Inflammatory macrophage treated with lipopolysaccharide for 4 hours (primary cell): Measurements from ENCODE around the gene SETD1B.
"Not testable (repeated sequence)": the region's sequence is repeated elsewhere in the genome, so short reads cannot be mapped to it uniquely, and the experiment has no call there.

Source experiments
- DNase-seq: peaks from one replicate; pipeline ENCODE4 v3.0.0-alpha.2; 2020

The SETD1B gene

DNA sequence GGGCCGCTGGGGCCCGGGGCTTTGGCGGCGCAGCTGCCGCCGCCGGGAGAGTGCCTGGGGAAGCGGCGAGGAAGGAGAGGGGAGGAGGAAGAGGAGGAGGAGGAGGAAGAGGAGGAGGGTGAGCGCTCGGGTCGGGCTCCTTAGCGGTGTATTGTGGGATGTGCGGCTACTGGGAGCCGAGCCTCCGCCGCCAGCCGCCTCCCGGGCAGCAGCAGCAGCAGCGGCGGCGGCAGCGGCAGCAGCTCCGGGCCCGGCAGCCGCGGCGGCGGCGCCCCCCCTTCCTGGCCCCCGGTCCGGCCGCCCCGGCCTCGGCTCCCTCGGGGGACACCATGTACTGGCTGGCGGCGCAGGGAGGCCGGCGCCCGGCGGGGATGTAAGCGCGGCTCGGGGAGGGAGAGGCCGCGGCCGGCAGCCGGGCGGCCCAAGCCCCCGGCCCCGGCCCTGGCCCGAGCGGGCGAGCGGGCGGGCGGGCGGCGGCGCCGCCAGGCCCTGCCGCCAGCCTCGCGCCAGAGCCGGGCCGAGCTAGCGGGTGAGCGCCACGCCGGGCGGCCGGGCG, at the start of gene SETD1B:
Gene SETD1B (plus strand): TSS at position 149 of the 556 bp plus-strand sequence. CDS start 729 bp downstream, outside the sequence.
- DNase-seq: peak; percentile 58

- DNase-seq: no peak
Measured at GRCh38 chr12:121754836-121755235, 49.0 kb upstream of the SETD1B start.

GRCh38 chr12:121755591-121755990, 48.2 kb upstream of the SETD1B start:
- no peak for DNase-seq

DNA sequence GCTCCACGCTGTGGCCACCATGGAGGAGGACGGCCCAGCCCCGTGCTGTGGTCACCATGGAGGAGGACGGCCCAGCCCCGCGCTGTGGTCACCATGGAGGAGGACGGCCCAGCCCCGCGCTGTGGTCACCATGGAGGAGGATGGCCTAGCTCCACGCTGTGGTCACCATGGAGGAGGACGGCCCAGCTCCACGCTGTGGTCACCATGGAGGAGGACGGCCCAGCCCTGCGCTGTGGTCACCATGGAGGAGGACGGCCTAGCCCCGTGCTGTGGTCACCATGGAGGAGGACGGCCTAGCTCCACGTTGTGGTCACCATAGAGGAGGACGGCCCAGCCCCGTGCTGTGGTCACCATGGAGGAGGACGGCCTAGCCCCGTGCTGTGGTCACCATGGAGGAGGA, 45.3 kb upstream of the SETD1B start:
- DNase-seq: not testable (repeated sequence)

DNA sequence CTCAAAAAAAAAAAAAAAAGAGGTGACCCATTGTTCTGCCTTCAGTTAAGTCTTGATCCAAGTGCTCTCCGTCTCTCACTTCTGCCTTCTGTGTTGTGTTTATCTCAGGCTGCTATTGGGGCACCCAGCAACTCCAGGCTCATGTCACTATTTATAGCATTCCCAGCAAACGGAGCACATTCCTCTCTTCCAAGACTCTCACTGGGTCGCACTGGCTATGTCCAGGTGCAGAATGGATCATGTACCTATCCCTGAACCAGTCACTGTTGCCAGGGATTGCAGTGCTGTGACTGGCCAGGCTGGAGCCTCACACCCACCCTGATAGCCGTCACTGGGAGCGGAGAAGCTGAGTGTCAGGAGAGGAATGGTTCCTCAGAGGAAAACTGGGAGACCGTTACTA, 41.5 kb upstream of the SETD1B start:
- DNase-seq: no peak

DNA sequence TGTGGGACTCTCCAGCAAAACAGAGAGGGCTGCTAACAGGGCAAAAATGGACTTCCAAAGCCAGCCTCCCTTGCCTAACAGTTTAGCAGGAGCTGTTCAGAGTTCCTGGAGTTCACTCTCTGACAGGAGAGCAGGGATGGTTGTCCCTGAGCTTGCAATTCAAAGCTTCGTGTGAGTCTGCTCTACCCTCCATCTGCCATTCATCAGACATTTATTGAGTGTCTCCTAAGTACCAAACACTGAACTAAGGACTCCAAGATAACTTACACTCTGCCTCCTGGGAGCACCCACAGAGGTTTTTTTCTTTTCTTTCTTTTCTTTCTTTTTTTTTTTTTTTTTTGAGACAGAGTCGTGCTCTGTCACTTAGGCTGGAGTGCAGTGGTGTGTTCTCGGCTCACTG, 39.0 kb upstream of the SETD1B start:
- no peak for DNase-seq

DNA sequence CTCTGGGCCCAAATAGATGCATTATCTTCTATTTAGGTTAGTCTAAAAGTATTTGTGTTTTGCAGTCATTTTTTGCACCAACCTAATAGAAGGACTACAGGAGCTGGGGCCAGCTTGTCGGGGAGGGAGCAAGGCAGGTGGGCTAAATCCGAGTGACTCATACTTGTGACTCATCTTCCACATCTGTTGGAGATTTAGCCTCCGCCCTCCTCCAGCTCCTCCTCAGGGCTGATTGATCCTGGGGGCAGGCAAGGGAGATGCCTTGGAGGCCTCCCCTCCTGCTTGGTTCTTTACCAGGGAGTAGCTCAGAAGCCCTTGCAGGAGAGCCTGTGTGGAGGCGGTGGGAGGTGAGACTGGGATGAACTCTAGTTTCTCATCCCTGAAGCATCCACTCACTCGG, 38.2 kb upstream of the SETD1B start:
- DNase-seq: no peak

DNA sequence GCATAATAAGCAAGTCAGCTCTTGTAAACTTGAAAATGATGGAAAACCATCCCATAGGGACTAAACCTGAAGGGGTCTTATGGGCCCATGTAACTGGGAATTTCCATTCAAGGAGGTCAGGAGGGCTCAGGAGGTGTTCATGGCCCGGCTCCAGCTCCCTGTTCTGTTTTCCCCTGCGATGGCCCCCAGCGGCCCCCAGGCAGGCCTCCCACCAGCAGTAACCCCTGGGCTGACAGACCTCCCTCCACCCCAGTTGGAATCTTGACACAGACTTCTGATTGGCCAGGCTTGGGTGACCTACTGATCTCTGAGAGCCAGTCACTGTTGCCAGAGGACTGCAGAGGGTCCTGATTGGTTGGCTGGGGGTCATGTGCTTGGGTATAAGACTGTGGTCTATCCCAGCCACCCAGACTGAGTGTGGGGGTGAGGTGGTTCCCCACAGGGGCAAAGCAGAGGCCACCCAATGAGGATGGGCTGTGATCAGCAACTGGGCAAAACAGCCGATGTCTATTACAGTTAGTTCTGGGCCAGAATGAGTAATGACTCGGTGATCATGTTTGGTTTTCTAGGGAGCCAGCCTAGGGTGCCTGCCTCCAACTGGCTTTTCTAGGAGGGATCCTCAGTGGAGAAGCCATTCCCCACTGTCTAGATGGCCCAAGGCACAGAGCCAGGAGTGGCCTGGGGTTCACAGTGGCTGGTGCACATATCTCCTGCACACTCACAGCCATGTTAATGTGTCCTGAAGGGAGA, 37.3 kb upstream of the SETD1B start:
- no peak for DNase-seq

DNA sequence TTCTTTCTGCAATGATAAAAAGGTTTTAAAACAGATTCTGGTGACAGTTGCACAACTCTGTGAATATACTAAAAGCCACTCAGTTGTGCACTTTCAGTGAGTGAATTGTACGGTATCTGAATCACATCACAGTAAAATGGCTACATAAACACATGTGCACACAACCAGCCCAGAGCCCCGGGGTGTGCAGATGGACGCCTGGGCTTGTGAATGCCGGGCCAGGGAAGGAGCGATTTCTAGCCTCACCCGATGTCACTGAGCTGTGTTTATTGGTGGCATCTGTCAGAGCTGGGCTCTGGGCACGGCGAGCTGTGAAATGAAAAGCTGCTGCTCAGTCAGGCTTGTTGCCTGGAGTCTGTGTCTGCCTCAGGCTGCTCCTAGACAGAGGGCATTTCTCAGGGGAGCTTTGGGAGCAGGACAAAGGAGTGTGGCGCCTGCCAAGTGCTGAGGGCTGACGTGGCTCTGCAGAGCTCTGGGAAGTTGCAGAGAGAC, 36.2 kb upstream of the SETD1B start:
- no peak for DNase-seq

GRCh38 chr12:121769297-121769830, 34.4 kb upstream of the SETD1B start:
- no peak for DNase-seq

- no peak for DNase-seq
Measured at GRCh38 chr12:121769831-121770301, 33.9 kb upstream of the SETD1B start.

DNA sequence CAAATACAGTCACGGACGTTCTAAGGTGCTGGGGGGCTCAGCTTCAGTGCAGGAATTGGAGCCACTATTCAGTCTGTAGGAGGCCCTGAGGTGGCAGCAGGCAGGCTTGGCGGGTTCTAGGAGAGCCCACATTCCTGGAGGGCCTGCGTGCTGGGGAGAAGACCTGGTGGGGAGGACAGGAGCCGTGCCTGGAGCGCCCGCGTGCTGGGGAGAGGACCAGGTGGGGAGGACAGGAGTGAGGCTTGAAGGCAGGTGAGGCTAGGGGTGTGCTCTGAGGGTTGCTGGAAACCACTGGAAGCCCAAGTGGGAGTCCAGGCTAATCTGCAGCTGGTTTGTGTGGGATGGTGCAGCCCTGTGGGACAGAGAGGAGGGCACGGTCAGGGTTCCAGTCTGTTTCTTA, 33.4 kb upstream of the SETD1B start:
- DNase-seq: no peak

DNA sequence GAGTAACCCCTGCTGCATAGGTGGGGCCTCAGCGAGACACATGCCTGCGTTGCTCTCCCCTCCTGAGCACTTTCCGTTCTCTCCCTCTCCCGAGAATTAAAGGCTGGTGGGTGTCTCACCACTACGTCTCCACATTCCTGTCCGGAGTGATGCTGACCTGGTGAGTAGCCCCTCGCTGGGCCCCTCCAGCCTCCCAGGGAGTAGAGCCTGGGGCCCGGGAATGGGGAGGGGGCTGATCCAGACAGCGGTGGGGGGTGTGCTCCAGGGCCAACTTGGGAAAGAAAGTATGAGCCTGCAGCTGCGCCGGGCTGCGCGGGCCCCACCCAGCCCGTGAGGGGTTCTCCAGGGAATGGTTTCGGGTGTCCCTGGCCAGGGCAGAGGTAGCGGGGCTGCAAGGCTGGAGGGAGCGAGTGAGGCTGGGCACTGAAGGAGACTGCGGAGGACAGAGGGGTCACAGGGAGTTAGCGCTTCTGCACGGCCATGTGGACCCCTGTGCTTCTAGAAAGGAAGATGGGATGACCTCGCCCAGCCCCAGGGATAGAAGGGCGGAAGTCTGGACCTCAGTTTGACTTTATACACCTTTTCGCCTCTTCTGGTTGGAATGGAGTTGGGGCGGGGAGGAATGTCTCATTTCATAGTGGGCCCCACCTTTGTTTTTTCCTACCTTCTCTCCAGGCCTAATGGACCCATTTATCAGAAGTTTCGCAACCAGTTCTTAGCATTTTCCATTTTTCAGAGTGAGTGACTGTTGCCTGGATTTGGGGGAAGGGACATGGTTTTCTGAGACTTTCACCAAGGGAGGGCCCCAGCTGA, 32.8 kb upstream of the SETD1B start:
- no peak for DNase-seq

DNA sequence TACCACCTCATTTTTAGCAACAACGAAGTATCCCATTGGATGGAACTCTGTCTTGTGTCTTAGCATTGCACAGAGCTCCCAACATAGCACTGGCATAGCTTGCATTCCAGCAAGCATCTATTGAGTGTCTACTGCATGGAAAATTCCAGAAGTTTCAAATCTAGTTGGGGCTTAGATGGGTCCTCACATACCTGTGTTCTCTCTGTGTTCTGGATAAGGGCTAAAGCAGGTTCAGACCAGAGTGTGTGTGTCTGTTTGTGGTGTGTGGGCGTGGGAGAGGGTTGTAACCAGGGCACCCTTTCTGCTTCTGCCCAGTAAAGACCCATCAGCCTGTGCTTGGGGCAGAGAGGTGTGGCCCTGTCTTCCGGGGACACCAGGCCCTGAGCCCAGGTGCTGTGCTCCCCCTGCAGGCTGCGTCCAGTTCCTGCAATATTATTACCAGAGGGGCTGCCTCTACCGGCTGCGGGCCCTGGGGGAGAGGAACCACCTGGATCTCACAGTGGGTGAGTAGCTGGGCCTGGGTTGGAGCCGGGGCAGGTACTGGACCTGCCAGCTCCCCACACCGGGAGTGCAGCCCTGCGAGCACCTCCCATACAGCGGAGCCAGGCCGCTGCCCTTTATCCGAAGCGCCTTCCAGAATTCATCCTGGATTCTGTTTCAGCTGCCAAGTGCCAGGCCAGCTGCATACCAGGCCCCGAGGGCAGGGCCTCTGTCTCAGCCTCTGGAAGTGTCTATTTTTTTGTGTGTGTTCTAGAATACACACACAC, 30.6 kb upstream of the SETD1B start:
- peak; percentile 67 for DNase-seq

DNA sequence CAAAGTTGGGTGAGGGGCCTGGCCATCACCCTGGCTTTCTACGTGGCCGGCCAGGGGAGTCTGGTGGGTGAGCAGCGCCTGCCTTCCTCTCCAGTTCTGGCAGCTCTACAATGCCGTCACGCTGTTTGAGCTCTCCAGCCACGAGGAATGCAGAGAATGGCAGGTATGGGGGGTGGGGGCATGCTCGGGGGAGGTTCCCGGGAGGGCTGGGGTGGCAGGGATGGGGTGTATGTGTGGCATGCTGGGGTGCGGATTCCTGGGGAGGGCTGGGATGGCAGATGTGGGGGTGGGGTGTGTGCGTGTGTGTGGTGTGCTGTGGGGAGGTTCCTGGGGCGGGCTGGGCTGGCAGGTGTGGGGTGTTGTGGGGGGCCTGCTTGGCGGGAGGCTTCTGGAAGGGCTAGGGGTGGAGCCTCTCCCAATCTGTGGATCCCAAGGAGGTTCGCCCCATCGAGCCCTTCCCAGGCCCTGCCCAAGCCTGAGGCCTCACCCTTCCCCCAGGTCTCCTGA, 28.8 kb upstream of the SETD1B start:
- DNase-seq: no peak

DNA sequence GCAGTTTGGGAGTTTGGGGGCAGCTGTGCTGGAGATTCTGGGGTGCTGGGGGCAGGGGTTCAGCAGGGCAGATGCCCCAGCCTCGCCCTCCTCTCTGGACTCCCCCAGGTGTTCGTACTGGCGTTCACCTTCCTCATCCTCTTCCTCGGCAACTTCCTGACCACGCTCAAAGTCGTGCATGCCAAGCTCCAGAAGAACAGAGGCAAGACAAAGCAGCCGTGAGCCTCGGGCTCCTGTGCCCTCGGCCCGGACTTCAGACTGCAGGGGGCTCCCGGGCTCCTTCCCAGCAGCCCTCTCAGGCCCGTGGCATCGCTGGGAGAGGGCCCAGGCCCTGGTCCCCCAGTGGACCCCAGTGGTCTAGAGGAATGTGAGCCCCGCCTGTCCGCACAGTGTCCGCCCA, 28.3 kb upstream of the SETD1B start:
- no peak for DNase-seq

DNA sequence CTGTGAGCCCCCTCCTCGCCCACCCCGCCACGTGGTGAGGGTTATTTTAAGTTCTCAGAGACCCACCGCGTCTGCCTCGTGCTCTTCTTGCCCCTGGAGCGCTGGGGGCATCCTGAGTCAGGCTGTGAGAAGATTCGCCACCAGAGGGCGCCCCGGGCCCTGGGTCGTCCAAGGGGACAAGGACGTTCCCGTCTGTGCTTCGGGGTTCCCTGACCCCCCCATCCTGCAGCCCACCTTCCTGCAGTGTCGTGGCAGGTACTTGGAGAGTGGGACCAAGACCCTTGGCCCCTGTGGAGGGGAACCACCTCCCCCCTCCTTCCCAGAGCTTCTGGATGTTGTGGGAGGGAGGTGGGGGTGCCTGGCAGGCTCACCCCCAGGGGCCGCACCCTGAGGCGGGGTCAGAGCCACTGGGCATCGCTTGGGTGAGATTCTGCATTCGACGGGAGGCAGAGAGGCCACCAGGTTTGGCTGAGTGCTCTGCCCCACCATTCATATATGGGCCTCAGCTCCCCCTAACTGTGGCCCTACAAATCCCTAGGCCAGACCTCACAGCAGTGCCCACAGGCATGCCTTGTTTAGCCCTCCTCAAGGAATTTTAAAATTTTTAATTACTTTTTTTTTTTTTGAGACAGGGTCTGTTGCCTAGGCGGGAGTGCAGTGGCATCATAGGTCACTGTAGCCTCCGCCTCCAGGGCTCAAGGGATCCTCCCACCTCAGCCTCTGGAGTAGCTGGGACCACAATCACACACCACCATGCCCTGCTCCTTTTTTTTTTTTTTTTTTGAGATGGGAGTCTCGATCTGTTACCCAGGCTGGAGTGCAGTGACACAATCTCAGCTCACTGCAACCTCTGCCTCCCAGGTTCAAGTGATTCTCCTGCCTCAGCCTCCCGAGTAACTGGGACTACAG, 27.4 kb upstream of the SETD1B start:
- DNase-seq: peak; percentile 78

DNA sequence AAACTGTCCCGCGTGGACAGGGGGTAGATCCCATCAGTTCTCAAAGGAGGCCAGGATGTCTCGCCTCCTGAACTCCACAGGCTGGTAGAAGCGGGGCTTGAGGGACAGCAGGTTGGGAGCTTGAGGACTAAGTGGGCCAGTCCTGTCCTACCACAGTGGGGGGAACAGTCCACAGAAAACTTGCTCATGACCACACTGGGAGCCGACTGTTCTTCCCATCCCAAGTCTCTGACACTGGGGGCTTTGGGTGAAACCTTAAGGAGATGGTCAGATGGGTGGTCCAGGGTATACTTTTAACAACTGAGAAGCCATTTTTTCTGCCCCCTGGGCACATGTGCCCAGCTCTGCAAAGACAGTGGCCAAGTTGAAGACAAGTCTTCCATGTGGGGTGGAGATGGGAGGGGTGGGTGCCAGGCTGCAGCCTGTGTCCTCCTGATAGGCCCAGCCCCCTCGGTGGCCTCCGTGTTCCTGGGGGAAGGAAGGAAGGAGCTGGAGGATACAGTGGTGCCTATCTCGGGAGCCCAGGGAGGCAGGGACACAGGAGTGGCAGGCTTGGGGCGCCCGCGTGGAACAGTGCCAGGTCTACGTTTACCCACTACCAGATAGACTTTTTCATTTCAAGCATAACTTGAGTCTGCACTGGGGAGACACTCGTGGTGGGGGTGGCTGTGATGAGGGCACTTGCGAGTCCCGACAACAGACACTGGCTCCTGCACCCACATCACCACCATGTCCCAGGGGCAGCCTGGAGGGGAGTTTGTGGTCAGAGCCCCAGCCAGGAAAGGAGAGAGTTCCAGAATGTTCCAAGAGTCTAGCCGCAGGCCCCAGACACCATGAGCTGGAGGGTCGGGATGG, 25.0 kb upstream of the SETD1B start:
- DNase-seq: no peak

- DNase-seq: no peak
Measured at GRCh38 chr12:121779422-121779895, 24.4 kb upstream of the SETD1B start.

DNA sequence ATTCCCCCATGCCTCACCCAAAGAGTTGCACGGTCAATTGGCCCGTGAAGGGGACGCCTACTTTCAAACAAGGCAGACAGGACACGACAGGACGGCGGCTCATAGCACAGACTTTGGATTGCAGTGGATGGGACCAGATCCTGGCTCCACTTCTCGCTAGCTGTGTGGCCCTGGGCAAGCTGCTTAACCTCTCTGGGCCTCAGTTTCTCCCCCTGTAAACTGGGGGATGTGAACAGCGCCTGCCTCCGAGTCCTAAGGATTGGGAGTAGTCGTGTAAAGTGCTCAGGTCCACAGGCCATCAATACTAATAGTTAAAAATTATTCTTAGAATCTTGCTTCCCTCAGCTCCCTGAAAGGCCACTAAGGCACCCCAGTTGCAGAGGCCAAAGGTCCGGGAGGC, 23.4 kb upstream of the SETD1B start:
- DNase-seq: no peak
